Embryonic facial prominence (tissue), 1 donor: ENCODE data around the gene USP40.

Source experiments
- DNase-seq: peaks from one replicate; pipeline ENCODE4 v3.0.0-alpha.2; 2016; ENCODE audit errors: extremely low spot score

The USP40 gene

GRCh38 chr2:233556881-233557736 is 9.5 kb downstream of the USP40 start:
- no peak for DNase-seq

- no peak for DNase-seq
These were observed 13.2 kb downstream of the USP40 start for GRCh38 chr2:233553366-233553765.

- DNase-seq: no peak
These were observed 15.1 kb downstream of the USP40 start for GRCh38 chr2:233551491-233551890.

GRCh38 chr2:233546774-233547173 is 19.8 kb downstream of the USP40 start:
- no peak for DNase-seq

GRCh38 chr2:233546101-233546500 is 20.5 kb downstream of the USP40 start:
- no peak for DNase-seq

- no peak for DNase-seq
These were observed 22.4 kb downstream of the USP40 start for GRCh38 chr2:233544200-233544610.

- DNase-seq: no peak
These were observed 24.1 kb downstream of the USP40 start for GRCh38 chr2:233542507-233542906.

- no peak for DNase-seq
These were observed 27.8 kb downstream of the USP40 start for GRCh38 chr2:233538741-233539140.

GRCh38 chr2:233535271-233535670 is 31.3 kb downstream of the USP40 start:
- no peak for DNase-seq

- DNase-seq: no peak
These were observed 33.6 kb downstream of the USP40 start for GRCh38 chr2:233532971-233533370.

GRCh38 chr2:233531955-233532354 is 34.6 kb downstream of the USP40 start:
- DNase-seq: no peak

GRCh38 chr2:233530381-233530780 is 36.2 kb downstream of the USP40 start:
- no peak for DNase-seq

GRCh38 chr2:233528182-233528581 is 38.4 kb downstream of the USP40 start:
- no peak for DNase-seq

- DNase-seq: no peak
These were observed 40.8 kb downstream of the USP40 start for GRCh38 chr2:233525791-233526190.

- DNase-seq: no peak
These were observed 46.6 kb downstream of the USP40 start for GRCh38 chr2:233519787-233520611.

GRCh38 chr2:233513953-233514655 is 52.5 kb downstream of the USP40 start:
- DNase-seq: no peak

GRCh38 chr2:233503947-233504637 is 62.5 kb downstream of the USP40 start:
- DNase-seq: no peak

- DNase-seq: no peak
These were observed 63.1 kb downstream of the USP40 start for GRCh38 chr2:233503481-233503880.

- DNase-seq: no peak
These were observed 65.1 kb downstream of the USP40 start for GRCh38 chr2:233501198-233502076.

GRCh38 chr2:233499928-233500327 is 66.7 kb downstream of the USP40 start:
- no peak for DNase-seq

- no peak for DNase-seq
These were observed 68.5 kb downstream of the USP40 start for GRCh38 chr2:233498126-233498525.
